ENCODE results near the gene GRIK1.

GRIK1 gene

DNA sequence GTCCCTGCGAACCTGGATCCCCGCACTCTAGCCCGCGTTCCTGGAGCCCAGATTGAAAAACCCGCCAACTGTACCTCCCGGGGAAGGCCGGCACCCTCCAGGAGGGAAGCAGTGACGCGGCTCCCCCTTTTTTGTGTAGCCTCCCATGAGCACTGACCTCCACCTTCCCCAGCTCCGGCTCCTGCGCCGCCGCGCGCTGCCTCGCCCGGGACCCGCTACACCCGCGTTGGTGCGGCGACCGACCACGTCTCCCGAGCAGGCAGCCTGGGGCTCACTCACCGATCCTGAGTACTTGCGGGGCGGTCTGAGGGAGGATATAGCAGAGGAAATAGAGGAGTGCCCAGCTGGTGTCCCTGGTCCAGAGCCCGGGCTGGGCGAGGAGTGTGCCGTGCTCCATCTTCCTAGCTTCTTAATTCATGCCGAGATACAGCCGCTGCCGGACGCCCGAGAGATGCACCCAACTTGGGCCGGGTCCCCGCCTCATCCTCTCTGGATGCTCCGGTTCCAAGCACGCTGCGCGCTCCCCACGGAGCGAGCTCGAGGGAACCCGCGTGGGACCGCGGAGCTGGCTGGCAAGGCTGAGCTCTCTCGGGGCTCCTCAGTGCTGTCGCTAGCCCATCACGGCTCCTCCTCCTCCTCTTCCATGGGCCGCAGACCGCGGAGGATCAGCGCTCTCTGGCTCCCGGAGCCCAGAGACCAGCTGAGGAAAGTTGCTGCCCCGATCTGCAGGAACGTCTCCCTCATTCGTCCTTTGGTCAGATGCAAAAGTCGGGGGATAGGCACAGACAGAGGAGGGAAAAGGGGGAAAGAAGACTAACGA is 482 bp downstream of the GRIK1 start:
- Histone ChIP-seq H3K4me1 (ENCODE audit: control insufficient read depth, low read length) (no peaks in the 10 kb centered on the region), H3F3A (ENCODE audit: control insufficient read depth, insufficient read depth) (no peaks in the 10 kb centered on the region), H3K4me3 (ENCODE audit: low read length) (no peak overlapping the region), H3K9me3 (ENCODE audit: control insufficient read depth, insufficient read depth, low read length) (peaks cover 3% of the 10 kb centered on the region; the same call in 1 of the 2 replicates), H3K79me2 (ENCODE audit: control insufficient read depth, low read length) (no peaks in the 10 kb centered on the region), H3K36me3 (ENCODE audit: control insufficient read depth, low read length) (no peaks in the 10 kb centered on the region), H3K9me2 (replicated peaks; ENCODE audit: control insufficient read depth, low read length) (no peaks in the 10 kb centered on the region), H3K27me3 (ENCODE audit: control insufficient read depth, low read length) (no peaks in the 10 kb centered on the region), H4K20me1 (ENCODE audit: control insufficient read depth, insufficient read depth, low read depth, low read length) (no peaks in the 10 kb centered on the region), H3K4me2 (ENCODE audit: low read length) (no peak overlapping the region), H3K27ac (ENCODE audit: low read depth, low read length) (no peak overlapping the region)
- TF ChIP-seq CTCF (IDR thresholded peaks at IDR 0.05; ENCODE audit: low read depth, low read length, poor library complexity, severe bottlenecking): no peak
- no peak for TF ChIP-seq EZH2phosphoT487 (IDR thresholded peaks at IDR 0.05; ENCODE audit: borderline replicate concordance, low read length)

- no peaks in the 10 kb centered on the region for H3K27me3 ChIP-seq (ENCODE audit: control insufficient read depth, low read length)
- peaks cover 3% of the 10 kb centered on the region; the same call in 1 of the 2 replicates for H3K9me3 ChIP-seq (ENCODE audit: control insufficient read depth, insufficient read depth, low read length)
- H3K4me1 ChIP-seq (ENCODE audit: control insufficient read depth, low read length): no peaks in the 10 kb centered on the region
- H4K20me1 ChIP-seq (ENCODE audit: control insufficient read depth, insufficient read depth, low read depth, low read length): no peaks in the 10 kb centered on the region
- no peak overlapping the region for H3K4me3 ChIP-seq (ENCODE audit: low read length)
- H3F3A ChIP-seq (ENCODE audit: control insufficient read depth, insufficient read depth): no peaks in the 10 kb centered on the region
- no peak overlapping the region for H3K4me2 ChIP-seq (ENCODE audit: low read length)
- no peaks in the 10 kb centered on the region for H3K79me2 ChIP-seq (ENCODE audit: control insufficient read depth, low read length)
- no peak for TF ChIP-seq EZH2phosphoT487 (IDR thresholded peaks at IDR 0.05; ENCODE audit: borderline replicate concordance, low read length)
- no peak for TF ChIP-seq CTCF (IDR thresholded peaks at IDR 0.05; ENCODE audit: low read depth, low read length, poor library complexity, severe bottlenecking)
- no peak overlapping the region for H3K27ac ChIP-seq (ENCODE audit: low read depth, low read length)
- H3K36me3 ChIP-seq (ENCODE audit: control insufficient read depth, low read length): no peaks in the 10 kb centered on the region
- no peaks in the 10 kb centered on the region for H3K9me2 ChIP-seq (replicated peaks; ENCODE audit: control insufficient read depth, low read length)
Observed at GRCh38 chr21:29938776-29939103, 1.1 kb downstream of the GRIK1 start.

GRCh38 chr21:29933088-29933487 is 6.7 kb downstream of the GRIK1 start:
- H4K20me1 ChIP-seq (ENCODE audit: control insufficient read depth, insufficient read depth, low read depth, low read length): no peaks in the 10 kb centered on the region
- no peaks in the 10 kb centered on the region for H3K4me1 ChIP-seq (ENCODE audit: control insufficient read depth, low read length)
- H3K4me3 ChIP-seq (ENCODE audit: low read length): no peak overlapping the region
- H3K9me2 ChIP-seq (replicated peaks; ENCODE audit: control insufficient read depth, low read length): no peaks in the 10 kb centered on the region
- no peaks in the 10 kb centered on the region for H3K36me3 ChIP-seq (ENCODE audit: control insufficient read depth, low read length)
- H3K9me3 ChIP-seq (ENCODE audit: control insufficient read depth, insufficient read depth, low read length): no peaks in the 10 kb centered on the region
- no peaks in the 10 kb centered on the region for H3F3A ChIP-seq (ENCODE audit: control insufficient read depth, insufficient read depth)
- H3K27me3 ChIP-seq (ENCODE audit: control insufficient read depth, low read length): no peaks in the 10 kb centered on the region
- H3K27ac ChIP-seq (ENCODE audit: low read depth, low read length): no peak overlapping the region
- no peak for TF ChIP-seq CTCF (IDR thresholded peaks at IDR 0.05; ENCODE audit: low read depth, low read length, poor library complexity, severe bottlenecking)
- TF ChIP-seq EZH2phosphoT487 (IDR thresholded peaks at IDR 0.05; ENCODE audit: borderline replicate concordance, low read length): no peak
- no peaks in the 10 kb centered on the region for H3K79me2 ChIP-seq (ENCODE audit: control insufficient read depth, low read length)
- H3K4me2 ChIP-seq (ENCODE audit: low read length): no peak overlapping the region

Measured in DOHH2 (cell line).